ENCODE results near the gene KDM3B. TPM values are rescaled to one million over a fixed set of nuclear protein-coding genes. Genes with fewer than 3 reads are reported as not detected.

Gene KDM3B
- total and polyA plus RNA-seq, 9 of the 15 experiments (the other 6 are each of a cell fraction or from before 2014, with no cell fraction given) = 13.8 to 62.8 (median 41.9) TPM

GRCh38 chr5:138468133-138468965 is 115.9 kb downstream of the KDM3B start (continued):
- TF ChIP-seq PRPF4 (IDR thresholded peaks at IDR 0.05; ENCODE audit: insufficient read depth, low read depth, low read length, poor library complexity, severe bottlenecking) (no peak), POLR2AphosphoS5 (IDR thresholded peaks at IDR 0.05; ENCODE audit: control insufficient read depth, insufficient read depth, low read depth, low read length) (peak; percentile 79), ZBTB26 (CRISPR knock-in tag; IDR thresholded peaks at IDR 0.05) (no peak), NR4A1 (CRISPR knock-in tag; IDR thresholded peaks at IDR 0.05) (no peak), NR4A1 (tag; IDR thresholded peaks at IDR 0.05) (no peak), KDM4B (IDR thresholded peaks at IDR 0.05; ENCODE audit: borderline replicate concordance in 2 of 2, low read depth in 1 of 2) (no peak), NCOA2 (IDR thresholded peaks at IDR 0.05; ENCODE audit: partially characterized antibody in 2 of 2) (peak in 1 of 2 experiments; percentile 26), CAMTA2 (CRISPR knock-in tag; conservative IDR thresholded peaks at IDR 0.05) (no peak), ZBTB17 (CRISPR knock-in tag; IDR thresholded peaks at IDR 0.05) (no peak), SPI1 (IDR thresholded peaks at IDR 0.05; ENCODE audit: borderline replicate concordance, low read depth, low read length) (peak; percentile 34; the same call in 1 of the 2 replicates), MCM5 (IDR thresholded peaks at IDR 0.05; ENCODE audit: low read depth) (no peak), ZNF445 (CRISPR knock-in tag; IDR thresholded peaks at IDR 0.05; ENCODE audit: low read depth) (no peak), ARID1B (IDR thresholded peaks at IDR 0.05) (no peak), DMBX1 (CRISPR knock-in tag; IDR thresholded peaks at IDR 0.05; ENCODE audit: borderline replicate concordance) (no peak), ZMIZ1 (IDR thresholded peaks at IDR 0.05; ENCODE audit: low read depth in 2 of 2, low read length in 2 of 2) (peak in 1 of 2 experiments; percentile 1; a peak in 1 of 4 replicates), ZNF384 (IDR thresholded peaks at IDR 0.05; ENCODE audit: low read depth, low read length) (peak; percentile 26; the same call in 1 of the 2 replicates), NFATC3 (IDR thresholded peaks at IDR 0.05) (peak; percentile 64), RUNX1 (IDR thresholded peaks at IDR 0.05; ENCODE audit: low read depth) (no peak), NUFIP1 (IDR thresholded peaks at IDR 0.05; ENCODE audit: partially characterized antibody) (no peak), SMARCA4 (IDR thresholded peaks at IDR 0.05) (0 out of 2 replicates have a peak, but pooled peaks have one; percentile 17), FOXA3 (CRISPR knock-in tag; conservative IDR thresholded peaks at IDR 0.05 in 1 of 2, IDR thresholded peaks at IDR 0.05 in 1 of 2) (peak in 1 of 2 experiments; percentile 80; a peak in 2 of 4 replicates), ESRRB (CRISPR knock-in tag; IDR thresholded peaks at IDR 0.05; ENCODE audit: borderline replicate concordance) (no peak; the same call in 1 of the 2 replicates), NCOA1 (IDR thresholded peaks at IDR 0.05; ENCODE audit: low read depth) (no peak), MIER1 (IDR thresholded peaks at IDR 0.05; ENCODE audit: low read depth) (no peak)
- TF ChIP-seq, protein P1, sequence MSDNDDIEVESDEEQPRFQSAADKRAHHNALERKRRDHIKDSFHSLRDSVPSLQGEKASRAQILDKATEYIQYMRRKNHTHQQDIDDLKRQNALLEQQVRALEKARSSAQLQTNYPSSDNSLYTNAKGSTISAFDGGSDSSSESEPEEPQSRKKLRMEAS (CRISPR knock-in tag; IDR thresholded peaks at IDR 0.05) = no peak
